Measurements from ENCODE around the gene RPS15. TPM values are rescaled to one million over a fixed set of nuclear protein-coding genes. Genes with fewer than 3 reads are reported as not detected.
A peak's percentile ranks its signal among the peaks of the same experiment; 100 is the strongest.

Gene RPS15
- total and polyA plus RNA-seq, 10 of the 15 experiments (the other 5 are each of a cell fraction or from before 2014, with no cell fraction given): 559 to 3,158 (median 1,413) TPM

DNA sequence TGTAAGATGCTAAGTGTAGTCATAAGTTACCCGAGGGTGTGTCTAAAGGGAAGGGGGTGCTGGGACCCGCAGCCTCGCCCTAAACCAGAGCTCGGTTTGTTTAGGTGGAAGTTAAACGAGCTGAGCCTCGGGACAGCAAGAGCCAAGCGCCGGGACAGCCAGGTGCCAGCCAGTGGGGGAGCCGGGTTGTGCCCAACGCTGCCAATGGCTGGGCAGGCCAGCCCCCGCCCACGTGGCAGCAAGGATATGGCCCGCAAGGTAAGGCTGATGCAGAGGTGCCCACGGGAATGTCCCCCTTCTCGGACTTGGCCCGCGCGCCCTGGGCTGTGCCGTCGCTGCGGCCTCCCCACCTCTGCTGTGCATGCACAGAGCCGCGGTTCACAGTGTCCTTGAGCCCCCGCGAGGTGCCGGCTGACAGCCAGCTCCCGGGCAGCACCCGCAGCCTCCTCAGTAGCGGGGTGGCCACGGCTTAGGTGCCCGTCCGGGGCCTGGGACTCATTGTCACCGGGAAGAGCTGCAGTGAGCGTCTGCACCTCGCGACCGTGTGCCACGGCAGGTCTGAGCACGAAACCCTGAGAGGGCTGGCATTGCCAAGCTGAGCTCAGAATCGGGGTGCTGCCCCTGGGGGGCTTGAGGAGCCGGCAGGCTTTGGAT is 9.3 kb upstream of the RPS15 start:
- BruUV-seq (replicated peaks): no TSS peak
- DNase-seq (ENCODE audit: low read depth, low spot score) (no peak), FAIRE-seq (no peak), ATAC-seq (no peak)
- no peak overlapping the region for H3K4me2 ChIP-seq (ENCODE audit: control insufficient read depth, insufficient read depth)
- H3K27me3 ChIP-seq (replicated peaks in 1 of 2; ENCODE audit: control insufficient read depth in 2 of 2, insufficient read depth in 2 of 2, low read length in 1 of 2): no peaks in the 10 kb centered on the region
- H3K4me1 ChIP-seq (ENCODE audit: control insufficient read depth, insufficient read depth, low read length): no peaks in the 10 kb centered on the region
- TF ChIP-seq FOXM1 (IDR thresholded peaks at IDR 0.05; ENCODE audit: low read depth, low read length) (no peak), POLR2A (IDR thresholded peaks at IDR 0.05; ENCODE audit: low read depth, low read length) (peak; percentile 42)
- H3K4me3 ChIP-seq: no peak overlapping the region
- CTCF ChIA-PET: no interaction called here
- POLR2A ChIA-PET: no interaction called here
- intact Hi-C loops (cut with micrococcal nuclease; ENCODE audit: unreplicated experiment): no loop called here
- RAD21 ChIA-PET (ENCODE audit: unreplicated experiment): no interaction called here
- no peaks in the 10 kb centered on the region for H3K79me2 ChIP-seq (ENCODE audit: control insufficient read depth, insufficient read depth, low read length)
- H3K36me3 ChIP-seq (ENCODE audit: control insufficient read depth in 2 of 2, insufficient read depth in 2 of 2, low read length in 1 of 2): peaks cover 15 to 57% of the 10 kb centered on the region in 2 experiments
- no peaks in the 10 kb centered on the region for H3K9me3 ChIP-seq (replicated peaks; ENCODE audit: control insufficient read depth, insufficient read depth, low read length)
- 95% methylated on average over 41 of the region's 41 CpGs for WGBS (ENCODE audit: insufficient coverage, insufficient replicate concordance, low lambda C conversion rate, missing lambda C conversion rate)
- H3K27ac ChIP-seq (ENCODE audit: control insufficient read depth, insufficient read depth): no peak overlapping the region
- no peak overlapping the region for H3K9ac ChIP-seq (ENCODE audit: control insufficient read depth, insufficient read depth, low read length)
- in situ Hi-C loops (cut with MboI): no loop called here
- SMC1A ChIA-PET (ENCODE audit: uncharacterized antibody, unreplicated experiment): no interaction called here
- no peak overlapping the region for H2AFZ ChIP-seq (ENCODE audit: control insufficient read depth, low read depth, low read length)
- H4K20me1 ChIP-seq (ENCODE audit: control insufficient read depth, insufficient read depth): no peaks in the 10 kb centered on the region

DNA sequence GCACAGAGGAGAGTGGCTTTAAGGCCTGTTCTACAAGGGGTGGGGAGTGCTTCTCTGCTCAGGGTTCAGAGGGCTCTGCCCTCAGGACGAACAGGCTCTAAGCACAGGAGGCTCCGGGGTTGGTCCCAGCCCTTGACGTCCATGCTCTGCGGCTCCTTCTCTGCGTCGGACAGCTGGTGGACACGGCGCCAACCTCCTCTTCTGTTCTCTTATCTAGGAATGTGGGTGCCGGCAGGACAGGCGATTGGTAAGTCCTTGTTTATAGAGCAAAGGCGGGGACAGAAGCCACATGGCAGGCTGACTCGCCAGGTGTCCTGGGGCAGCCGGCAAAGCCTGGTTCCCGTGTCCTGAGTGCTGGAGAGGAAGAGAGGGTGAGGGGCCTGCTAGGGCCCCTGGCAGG is 8.4 kb upstream of the RPS15 start:
- BruUV-seq (replicated peaks): no TSS peak
- H3K9ac ChIP-seq (ENCODE audit: control insufficient read depth, insufficient read depth, low read length): no peak overlapping the region
- no peaks in the 10 kb centered on the region for H3K79me2 ChIP-seq (ENCODE audit: control insufficient read depth, insufficient read depth, low read length)
- no peak overlapping the region for H3K4me2 ChIP-seq (ENCODE audit: control insufficient read depth, insufficient read depth)
- SMC1A ChIA-PET (ENCODE audit: uncharacterized antibody, unreplicated experiment): no interaction called here
- no peak overlapping the region for H2AFZ ChIP-seq (ENCODE audit: control insufficient read depth, low read depth, low read length)
- no peak for ATAC-seq
- in situ Hi-C loops (cut with MboI) (no loop called here), intact Hi-C loops (cut with micrococcal nuclease; ENCODE audit: unreplicated experiment) (no loop called here)
- RAD21 ChIA-PET (ENCODE audit: unreplicated experiment): no interaction called here
- no peak for DNase-seq (ENCODE audit: low read depth, low spot score)
- peaks cover 15 to 53% of the 10 kb centered on the region in 2 experiments for H3K36me3 ChIP-seq (ENCODE audit: control insufficient read depth in 2 of 2, insufficient read depth in 2 of 2, low read length in 1 of 2)
- 99% methylated on average over 14 of the region's 14 CpGs for WGBS (ENCODE audit: insufficient coverage, insufficient replicate concordance, low lambda C conversion rate, missing lambda C conversion rate)
- H3K9me3 ChIP-seq (replicated peaks; ENCODE audit: control insufficient read depth, insufficient read depth, low read length): no peaks in the 10 kb centered on the region
- H3K4me3 ChIP-seq: no peak overlapping the region
- FAIRE-seq: no peak
- H4K20me1 ChIP-seq (ENCODE audit: control insufficient read depth, insufficient read depth): no peaks in the 10 kb centered on the region
- CTCF ChIA-PET: no interaction called here
- H3K27me3 ChIP-seq (replicated peaks in 1 of 2; ENCODE audit: control insufficient read depth in 2 of 2, insufficient read depth in 2 of 2, low read length in 1 of 2): no peaks in the 10 kb centered on the region
- no peaks in the 10 kb centered on the region for H3K4me1 ChIP-seq (ENCODE audit: control insufficient read depth, insufficient read depth, low read length)
- POLR2A ChIA-PET: interaction anchor here (0.7 kb wide), 1 partner anchor 149 kb away, joined by 4 read pairs; no protein-coding TSS in a partner anchor
- no peak overlapping the region for H3K27ac ChIP-seq (ENCODE audit: control insufficient read depth, insufficient read depth)
- TF ChIP-seq, protein P1, sequence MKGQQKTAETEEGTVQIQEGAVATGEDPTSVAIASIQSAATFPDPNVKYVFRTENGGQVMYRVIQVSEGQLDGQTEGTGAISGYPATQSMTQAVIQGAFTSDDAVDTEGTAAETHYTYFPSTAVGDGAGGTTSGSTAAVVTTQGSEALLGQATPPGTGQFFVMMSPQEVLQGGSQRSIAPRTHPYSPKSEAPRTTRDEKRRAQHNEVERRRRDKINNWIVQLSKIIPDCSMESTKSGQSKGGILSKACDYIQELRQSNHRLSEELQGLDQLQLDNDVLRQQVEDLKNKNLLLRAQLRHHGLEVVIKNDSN (IDR thresholded peaks at IDR 0.05; ENCODE audit: borderline replicate concordance, extremely low read length, insufficient read depth, low read depth, low read length): no peak
- TF ChIP-seq EGR1 (IDR thresholded peaks at IDR 0.05; ENCODE audit: borderline replicate concordance in 1 of 2, low read depth in 2 of 2, low read length in 2 of 2) (no peak), BCL11A (IDR thresholded peaks at IDR 0.05; ENCODE audit: low read depth, low read length) (no peak), NFYB (IDR thresholded peaks at IDR 0.05; ENCODE audit: insufficient read depth, low read depth, low read length) (no peak), SRF (IDR thresholded peaks at IDR 0.05; ENCODE audit: low read depth in 2 of 2, low read length in 2 of 2) (no peak)
- TF ChIP-seq, protein P2, sequence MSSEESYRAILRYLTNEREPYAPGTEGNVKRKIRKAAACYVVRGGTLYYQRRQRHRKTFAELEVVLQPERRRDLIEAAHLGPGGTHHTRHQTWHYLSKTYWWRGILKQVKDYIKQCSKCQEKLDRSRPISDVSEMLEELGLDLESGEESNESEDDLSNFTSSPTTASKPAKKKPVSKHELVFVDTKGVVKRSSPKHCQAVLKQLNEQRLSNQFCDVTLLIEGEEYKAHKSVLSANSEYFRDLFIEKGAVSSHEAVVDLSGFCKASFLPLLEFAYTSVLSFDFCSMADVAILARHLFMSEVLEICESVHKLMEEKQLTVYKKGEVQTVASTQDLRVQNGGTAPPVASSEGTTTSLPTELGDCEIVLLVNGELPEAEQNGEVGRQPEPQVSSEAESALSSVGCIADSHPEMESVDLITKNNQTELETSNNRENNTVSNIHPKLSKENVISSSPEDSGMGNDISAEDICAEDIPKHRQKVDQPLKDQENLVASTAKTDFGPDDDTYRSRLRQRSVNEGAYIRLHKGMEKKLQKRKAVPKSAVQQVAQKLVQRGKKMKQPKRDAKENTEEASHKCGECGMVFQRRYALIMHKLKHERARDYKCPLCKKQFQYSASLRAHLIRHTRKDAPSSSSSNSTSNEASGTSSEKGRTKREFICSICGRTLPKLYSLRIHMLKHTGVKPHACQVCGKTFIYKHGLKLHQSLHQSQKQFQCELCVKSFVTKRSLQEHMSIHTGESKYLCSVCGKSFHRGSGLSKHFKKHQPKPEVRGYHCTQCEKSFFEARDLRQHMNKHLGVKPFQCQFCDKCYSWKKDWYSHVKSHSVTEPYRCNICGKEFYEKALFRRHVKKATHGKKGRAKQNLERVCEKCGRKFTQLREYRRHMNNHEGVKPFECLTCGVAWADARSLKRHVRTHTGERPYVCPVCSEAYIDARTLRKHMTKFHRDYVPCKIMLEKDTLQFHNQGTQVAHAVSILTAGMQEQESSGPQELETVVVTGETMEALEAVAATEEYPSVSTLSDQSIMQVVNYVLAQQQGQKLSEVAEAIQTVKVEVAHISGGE (CRISPR knock-in tag; IDR thresholded peaks at IDR 0.05): no peak
- TF ChIP-seq, protein P3, sequence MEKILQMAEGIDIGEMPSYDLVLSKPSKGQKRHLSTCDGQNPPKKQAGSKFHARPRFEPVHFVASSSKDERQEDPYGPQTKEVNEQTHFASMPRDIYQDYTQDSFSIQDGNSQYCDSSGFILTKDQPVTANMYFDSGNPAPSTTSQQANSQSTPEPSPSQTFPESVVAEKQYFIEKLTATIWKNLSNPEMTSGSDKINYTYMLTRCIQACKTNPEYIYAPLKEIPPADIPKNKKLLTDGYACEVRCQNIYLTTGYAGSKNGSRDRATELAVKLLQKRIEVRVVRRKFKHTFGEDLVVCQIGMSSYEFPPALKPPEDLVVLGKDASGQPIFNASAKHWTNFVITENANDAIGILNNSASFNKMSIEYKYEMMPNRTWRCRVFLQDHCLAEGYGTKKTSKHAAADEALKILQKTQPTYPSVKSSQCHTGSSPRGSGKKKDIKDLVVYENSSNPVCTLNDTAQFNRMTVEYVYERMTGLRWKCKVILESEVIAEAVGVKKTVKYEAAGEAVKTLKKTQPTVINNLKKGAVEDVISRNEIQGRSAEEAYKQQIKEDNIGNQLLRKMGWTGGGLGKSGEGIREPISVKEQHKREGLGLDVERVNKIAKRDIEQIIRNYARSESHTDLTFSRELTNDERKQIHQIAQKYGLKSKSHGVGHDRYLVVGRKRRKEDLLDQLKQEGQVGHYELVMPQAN (conservative IDR thresholded peaks at IDR 0.05): no peak
- TF ChIP-seq, protein P4, sequence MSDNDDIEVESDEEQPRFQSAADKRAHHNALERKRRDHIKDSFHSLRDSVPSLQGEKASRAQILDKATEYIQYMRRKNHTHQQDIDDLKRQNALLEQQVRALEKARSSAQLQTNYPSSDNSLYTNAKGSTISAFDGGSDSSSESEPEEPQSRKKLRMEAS (IDR thresholded peaks at IDR 0.05; ENCODE audit: low read depth, low read length): no peak
